Mesenchymal stem cell (in vitro differentiated cells and primary cell): ENCODE measurements around the gene FERMT2.

Experiments used
- DNase-seq: peaks from one replicate; pipeline ENCODE4 v3.0.0-alpha.2; 2013
- H2AFZ ChIP-seq: one replicate; pipeline ENCODE4 v1.6.1; 2013; ENCODE audit warnings: low read depth, mild to moderate bottlenecking, control low read depth, inconsistent platforms, low read length, moderate library complexity
- H2AK5ac ChIP-seq: 2 replicates; pipeline ENCODE4 v1.6.1; 2013; ENCODE audit warnings: low read length, moderate library complexity, mild to moderate bottlenecking, inconsistent platforms; ENCODE audit not compliant: severe bottlenecking
- H2BK120ac ChIP-seq: one replicate; pipeline ENCODE4 v1.6.1; 2013; ENCODE audit warnings: low read depth, mild to moderate bottlenecking, inconsistent platforms, low read length, moderate library complexity
- H2BK12ac ChIP-seq, 2 experiments: one replicate each; pipeline ENCODE4 v1.6.1; 2013; ENCODE audit warnings: inconsistent platforms in 2 of 2, low read length in 2 of 2, mild to moderate bottlenecking in 2 of 2, moderate library complexity in 2 of 2, control low read depth in 1 of 2
- H2BK15ac ChIP-seq: one replicate; pipeline ENCODE4 v1.6.1; 2013; ENCODE audit warnings: mild to moderate bottlenecking, low read depth, inconsistent platforms; ENCODE audit not compliant: poor library complexity, severe bottlenecking
- H2BK5ac ChIP-seq: 2 replicates; pipeline ENCODE4 v1.6.1; 2013; ENCODE audit warnings: low read depth, mild to moderate bottlenecking, low read length, control low read depth, inconsistent platforms; ENCODE audit not compliant: poor library complexity, severe bottlenecking
- H3K14ac ChIP-seq, 2 experiments: one replicate each; pipeline ENCODE4 v1.6.1; 2013; ENCODE audit warnings: inconsistent platforms in 2 of 2, low read length in 2 of 2, control low read depth in 1 of 2, mild to moderate bottlenecking in 1 of 2, moderate library complexity in 1 of 2
- H3K18ac ChIP-seq, 2 experiments: one replicate each; pipeline ENCODE4 v1.6.1; 2013; ENCODE audit warnings: inconsistent platforms in 2 of 2, low read length in 2 of 2, control low read depth in 1 of 2, low read depth in 1 of 2, mild to moderate bottlenecking in 1 of 2
- H3K23ac ChIP-seq, 2 experiments: one replicate each; pipeline ENCODE4 v1.6.1; 2013; ENCODE audit warnings: inconsistent platforms in 2 of 2, low read length in 2 of 2, mild to moderate bottlenecking in 2 of 2, moderate library complexity in 2 of 2, control low read depth in 1 of 2
- H3K27ac ChIP-seq: 2 replicates; pipeline ENCODE4 v1.5.1; 2013; ENCODE audit warnings: mild to moderate bottlenecking, moderate library complexity, low read length, control low read depth, inconsistent platforms; ENCODE audit not compliant: poor library complexity, severe bottlenecking
- H3K27me3 ChIP-seq, 2 experiments: 2 replicates each; pipeline versions ENCODE4 v1.6.1 to v1.7.0; 2013; ENCODE audit warnings: low read length in 2 of 2, mild to moderate bottlenecking in 2 of 2, moderate library complexity in 2 of 2, control low read depth in 1 of 2, inconsistent platforms in 1 of 2; ENCODE audit not compliant: control insufficient read depth in 1 of 2, insufficient read depth in 1 of 2
- H3K36me3 ChIP-seq, 2 experiments: 2 replicates each; pipeline versions ENCODE4 v1.6.1 to v1.7.0; 2013; ENCODE audit warnings: low read length in 2 of 2, control low read depth in 1 of 2, inconsistent platforms in 1 of 2, low read depth in 1 of 2, mild to moderate bottlenecking in 1 of 2; ENCODE audit not compliant: insufficient read depth in 2 of 2, control insufficient read depth in 1 of 2
- H3K4ac ChIP-seq, 2 experiments: one replicate each; pipeline ENCODE4 v1.6.1; 2013; ENCODE audit warnings: inconsistent platforms in 2 of 2, low read length in 2 of 2, mild to moderate bottlenecking in 2 of 2, moderate library complexity in 2 of 2, control low read depth in 1 of 2, low read depth in 1 of 2
- H3K4me1 ChIP-seq: 2 replicates; pipeline ENCODE4 v1.6.1; 2013; ENCODE audit warnings: low read depth, low read length, control low read depth; ENCODE audit not compliant: control insufficient read depth, insufficient read depth
- H3K4me2 ChIP-seq: 2 replicates; pipeline ENCODE4 v1.6.1; 2013; ENCODE audit warnings: low read length, mild to moderate bottlenecking, inconsistent platforms; ENCODE audit not compliant: poor library complexity, severe bottlenecking
- H3K4me3 ChIP-seq, 2 experiments: 2 replicates each; pipeline versions ENCODE4 v1.5.1 to v1.7.0; 2013; ENCODE audit warnings: low read length in 2 of 2, mild to moderate bottlenecking in 2 of 2, control low read depth in 1 of 2, low read depth in 1 of 2; ENCODE audit not compliant: insufficient read depth in 1 of 2
- H3K79me1 ChIP-seq: replicated peaks from 2 replicates; pipeline ENCODE4 v1.6.1; 2013; ENCODE audit warnings: mild to moderate bottlenecking, control low read depth, low read length, inconsistent platforms; ENCODE audit not compliant: poor library complexity, severe bottlenecking
- H3K9ac ChIP-seq: 2 replicates; pipeline ENCODE4 v1.7.0; 2013; ENCODE audit warnings: mild to moderate bottlenecking, low read length, moderate library complexity
- H3K9me3 ChIP-seq: 2 replicates; pipeline ENCODE4 v1.7.0; 2013; ENCODE audit warnings: mild to moderate bottlenecking, low read length; ENCODE audit not compliant: control insufficient read depth
- H4K8ac ChIP-seq: one replicate; pipeline ENCODE4 v1.6.1; 2013; ENCODE audit warnings: inconsistent platforms, mild to moderate bottlenecking, low read length, moderate library complexity
- H4K91ac ChIP-seq: one replicate; pipeline ENCODE4 v1.6.1; 2013; ENCODE audit warnings: mild to moderate bottlenecking, low read length, inconsistent platforms
- WGBS: methylation state at CpG from one replicate; pipeline ENCODE4 v1.1.7; 2013; ENCODE audit warnings: mixed read lengths; 5-methylcytosine and 5-hydroxymethylcytosine counted together

The FERMT2 gene

DNA sequence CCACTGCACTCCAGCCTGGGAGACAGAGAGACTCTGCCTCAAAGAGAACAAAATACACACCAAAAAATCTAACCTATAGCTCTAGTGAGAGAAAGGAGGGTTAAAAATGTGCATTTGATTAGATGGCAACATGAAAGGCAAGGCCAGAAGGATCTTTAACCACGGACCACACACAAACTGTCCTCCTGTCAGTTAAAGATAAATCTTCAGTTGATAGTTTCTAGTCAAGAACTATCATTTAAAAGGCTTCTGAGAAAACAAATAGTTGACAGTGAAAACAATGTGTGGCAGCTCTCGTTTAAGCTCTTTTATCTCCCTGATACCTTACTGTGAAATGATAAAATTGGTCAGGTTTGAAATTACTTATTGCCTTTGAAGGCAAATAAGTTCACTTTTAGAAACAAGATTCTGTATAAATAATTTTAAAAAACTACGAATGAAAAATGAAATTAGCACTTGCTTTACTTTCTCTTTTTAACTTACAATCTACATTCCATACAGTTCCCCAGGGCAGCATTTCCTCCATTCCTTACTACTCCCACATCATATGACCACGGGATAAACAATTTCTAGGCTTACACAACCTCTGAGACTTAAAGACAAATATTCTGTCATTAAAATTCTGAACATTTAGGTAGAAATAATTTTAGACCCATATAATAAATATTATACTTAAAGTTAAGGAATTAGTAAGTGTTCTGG is 88.1 kb downstream of the FERMT2 start:
- peak overlapping the region; percentile 73 for H2BK120ac ChIP-seq

DNA sequence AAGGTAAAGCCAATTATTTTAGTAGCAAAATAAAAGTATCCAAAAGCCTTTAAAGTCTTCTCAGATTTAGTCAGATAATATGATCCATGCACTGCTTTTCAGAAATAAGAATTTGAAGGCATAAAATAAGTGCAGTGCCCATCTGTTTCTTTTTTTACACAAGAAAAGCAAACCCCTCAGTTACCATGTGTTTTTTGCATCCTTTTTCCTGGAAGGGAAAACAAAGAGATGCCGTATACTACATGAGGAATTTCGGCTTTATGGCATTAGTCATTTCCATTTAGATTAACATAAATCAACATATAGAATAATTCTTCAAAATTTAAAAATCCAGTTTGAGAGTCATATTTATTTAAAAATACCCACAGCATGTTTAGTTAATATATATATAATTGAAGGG is 89.4 kb downstream of the FERMT2 start:
- Histone ChIP-seq H2BK5ac (no peak overlapping the region), H2BK120ac (no peak overlapping the region), H4K91ac (no peak overlapping the region), H3K27me3 (no peaks in the 10 kb centered on the region), H2AFZ (no peak overlapping the region), H3K14ac (no peak overlapping the region), H2BK12ac (no peak overlapping the region), H3K23ac (no peak overlapping the region), H3K4ac (no peak overlapping the region), H4K8ac (no peak overlapping the region), H3K4me2 (no peak overlapping the region), H3K9ac (no peak overlapping the region), H3K9me3 (no peaks in the 10 kb centered on the region), H2BK15ac (no peak overlapping the region), H3K18ac (no peak overlapping the region), H3K4me3 (no peak overlapping the region), H3K4me1 (peaks cover 2% of the 10 kb centered on the region), H3K36me3 (peaks cover 18 to 88% of the 10 kb centered on the region in 2 experiments), H3K79me1 (peaks cover 12% of the 10 kb centered on the region), H2AK5ac (no peak overlapping the region), H3K27ac (no peak overlapping the region)
- WGBS: no CpG with 5 or more reads among the region's 2 CpGs
- DNase-seq: no peak

More for the DNA sequence above, 88.1 kb downstream of the FERMT2 start:
- peak overlapping the region; percentile 88 for H3K9ac ChIP-seq
- H3K14ac ChIP-seq: no peak overlapping the region
- peak overlapping the region; percentile 92 to 94 for H3K18ac ChIP-seq
- no peak overlapping the region for H2BK5ac ChIP-seq
- peak overlapping the region in 1 of 2 experiments; percentile 45 for H3K4me3 ChIP-seq
- H2AFZ ChIP-seq: no peak overlapping the region
- peak overlapping the region; percentile 90 for H4K8ac ChIP-seq
- peak overlapping the region; percentile 81 to 90 for H3K4ac ChIP-seq
- H3K79me1 ChIP-seq: peaks cover 18% of the 10 kb centered on the region
- no peaks in the 10 kb centered on the region for H3K27me3 ChIP-seq
- H3K27ac ChIP-seq: peak overlapping the region; percentile 17
- H2BK15ac ChIP-seq: no peak overlapping the region
- H3K9me3 ChIP-seq: no peaks in the 10 kb centered on the region
- peak overlapping the region; percentile 97 for H4K91ac ChIP-seq
- peak overlapping the region in 1 of 2 experiments; percentile 42 for H3K23ac ChIP-seq
- H3K4me2 ChIP-seq: no peak overlapping the region
- WGBS: no CpG with 5 or more reads among the region's 4 CpGs
- peak; percentile 85 for DNase-seq
- H2AK5ac ChIP-seq: peak overlapping the region; percentile 77
- H3K36me3 ChIP-seq: peaks cover 18 to 88% of the 10 kb centered on the region in 2 experiments
- peaks cover 2% of the 10 kb centered on the region for H3K4me1 ChIP-seq
- H2BK12ac ChIP-seq: peak overlapping the region; percentile 83 to 84

DNA sequence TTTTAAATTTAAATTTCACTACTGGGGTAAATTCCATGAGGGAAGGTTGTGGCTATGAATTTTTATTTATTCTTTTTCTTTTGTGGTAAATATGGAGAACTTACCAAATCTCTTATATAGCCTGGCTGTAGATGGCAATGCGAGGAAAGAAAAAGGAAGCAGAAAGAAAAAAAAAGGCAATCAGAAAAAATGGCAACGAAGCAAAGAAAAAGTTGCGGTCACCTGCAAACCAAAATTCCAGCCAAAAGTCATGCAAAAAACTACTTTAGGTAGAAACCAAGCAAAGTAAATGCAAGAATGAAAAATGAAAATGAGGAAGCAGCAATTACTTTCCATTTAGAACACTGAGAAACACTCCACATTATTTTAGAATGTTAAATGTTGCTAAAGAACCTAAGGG is 89.9 kb downstream of the FERMT2 start:
- H3K4me1 ChIP-seq: peaks cover 2% of the 10 kb centered on the region
- H2BK5ac ChIP-seq: no peak overlapping the region
- no peak overlapping the region for H4K91ac ChIP-seq
- 100% methylated on average over 1 of the region's 3 CpGs for WGBS
- H3K27ac ChIP-seq: no peak overlapping the region
- H3K9me3 ChIP-seq: no peaks in the 10 kb centered on the region
- H3K23ac ChIP-seq: no peak overlapping the region
- no peak overlapping the region for H4K8ac ChIP-seq
- no peak overlapping the region for H3K4me2 ChIP-seq
- no peak overlapping the region for H3K4me3 ChIP-seq
- no peaks in the 10 kb centered on the region for H3K27me3 ChIP-seq
- no peak overlapping the region for H2BK120ac ChIP-seq
- H3K4ac ChIP-seq: no peak overlapping the region
- H3K9ac ChIP-seq: no peak overlapping the region
- no peak overlapping the region for H2AFZ ChIP-seq
- DNase-seq: no peak
- no peak overlapping the region for H3K14ac ChIP-seq
- H2BK12ac ChIP-seq: no peak overlapping the region
- H2AK5ac ChIP-seq: no peak overlapping the region
- no peak overlapping the region for H2BK15ac ChIP-seq
- H3K36me3 ChIP-seq: peaks cover 20 to 88% of the 10 kb centered on the region in 2 experiments
- no peak overlapping the region for H3K18ac ChIP-seq
- peaks cover 12% of the 10 kb centered on the region for H3K79me1 ChIP-seq

DNA sequence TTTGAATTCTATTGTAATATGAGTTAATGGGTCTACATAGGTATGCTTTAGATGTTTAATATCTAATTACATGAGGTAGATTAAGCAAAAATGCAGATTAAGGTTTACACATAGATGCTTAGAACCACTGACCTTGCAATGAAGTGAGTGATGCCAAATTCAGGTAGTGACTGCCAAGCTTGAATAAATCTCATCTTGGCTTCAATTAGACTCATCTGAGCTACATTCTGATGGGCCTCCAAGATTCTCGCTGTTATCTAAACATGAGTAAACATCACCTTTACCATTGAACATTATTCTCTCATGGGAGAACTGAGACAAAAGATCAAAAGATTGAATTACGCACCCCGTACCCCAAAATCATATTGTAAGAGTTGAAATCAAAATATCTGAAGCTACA is 90.6 kb downstream of the FERMT2 start:
- Histone ChIP-seq H3K9ac (no peak overlapping the region), H2AFZ (no peak overlapping the region), H3K4me2 (no peak overlapping the region), H2BK5ac (no peak overlapping the region), H2AK5ac (no peak overlapping the region), H2BK120ac (no peak overlapping the region), H4K8ac (no peak overlapping the region), H3K4me1 (peaks cover 2% of the 10 kb centered on the region), H3K27me3 (no peaks in the 10 kb centered on the region), H3K9me3 (no peaks in the 10 kb centered on the region), H4K91ac (no peak overlapping the region), H2BK12ac (no peak overlapping the region), H3K27ac (no peak overlapping the region), H3K4me3 (no peak overlapping the region), H3K36me3 (peaks cover 22 to 82% of the 10 kb centered on the region in 2 experiments), H3K79me1 (peaks cover 12% of the 10 kb centered on the region), H3K23ac (no peak overlapping the region), H3K18ac (no peak overlapping the region), H3K14ac (no peak overlapping the region), H2BK15ac (no peak overlapping the region), H3K4ac (no peak overlapping the region)
- 100% methylated on average over 1 of the region's 3 CpGs for WGBS
- no peak for DNase-seq
